ENCODE data around the gene HPX.

DNA sequence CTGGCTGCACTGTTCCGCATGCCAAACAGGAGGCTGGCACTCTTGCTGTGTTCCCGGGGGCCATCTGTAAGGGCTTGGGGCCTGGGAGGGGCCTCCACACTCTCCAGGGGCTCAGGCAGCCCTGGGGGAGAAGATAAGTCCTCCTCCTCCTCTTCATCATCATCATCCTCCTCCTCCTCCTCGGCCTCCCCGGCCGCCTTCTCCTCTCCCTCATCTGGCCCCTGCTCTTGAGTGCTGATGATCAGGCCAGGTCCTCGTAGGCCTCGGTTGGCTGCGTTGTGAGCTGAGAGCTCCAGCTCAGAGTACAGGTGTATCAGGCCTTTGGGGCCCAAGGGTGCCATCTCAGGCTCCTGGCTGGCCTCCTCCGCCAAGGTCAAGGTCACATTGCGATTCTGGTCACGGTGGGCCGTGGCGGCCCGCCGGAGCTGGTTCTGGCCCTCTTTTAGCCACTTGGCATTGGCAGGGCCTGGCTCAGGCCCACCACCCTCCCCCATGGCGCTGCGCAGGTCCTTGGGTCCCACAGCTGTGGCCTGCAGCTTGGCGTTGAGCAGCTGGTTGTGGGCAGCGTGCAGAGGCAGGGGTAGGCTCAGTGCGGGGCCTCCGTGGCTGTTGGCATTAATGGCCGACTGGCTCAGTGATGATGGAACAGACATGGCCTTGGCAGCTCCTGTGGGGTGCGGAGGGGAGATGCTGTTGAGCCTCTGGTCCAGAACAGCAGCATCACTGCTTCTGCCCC is 29.9 kb downstream of the HPX start:
- TF ChIP-seq POLR2A (IDR thresholded peaks at IDR 0.05): no peak
- TF ChIP-seq, protein P1, sequence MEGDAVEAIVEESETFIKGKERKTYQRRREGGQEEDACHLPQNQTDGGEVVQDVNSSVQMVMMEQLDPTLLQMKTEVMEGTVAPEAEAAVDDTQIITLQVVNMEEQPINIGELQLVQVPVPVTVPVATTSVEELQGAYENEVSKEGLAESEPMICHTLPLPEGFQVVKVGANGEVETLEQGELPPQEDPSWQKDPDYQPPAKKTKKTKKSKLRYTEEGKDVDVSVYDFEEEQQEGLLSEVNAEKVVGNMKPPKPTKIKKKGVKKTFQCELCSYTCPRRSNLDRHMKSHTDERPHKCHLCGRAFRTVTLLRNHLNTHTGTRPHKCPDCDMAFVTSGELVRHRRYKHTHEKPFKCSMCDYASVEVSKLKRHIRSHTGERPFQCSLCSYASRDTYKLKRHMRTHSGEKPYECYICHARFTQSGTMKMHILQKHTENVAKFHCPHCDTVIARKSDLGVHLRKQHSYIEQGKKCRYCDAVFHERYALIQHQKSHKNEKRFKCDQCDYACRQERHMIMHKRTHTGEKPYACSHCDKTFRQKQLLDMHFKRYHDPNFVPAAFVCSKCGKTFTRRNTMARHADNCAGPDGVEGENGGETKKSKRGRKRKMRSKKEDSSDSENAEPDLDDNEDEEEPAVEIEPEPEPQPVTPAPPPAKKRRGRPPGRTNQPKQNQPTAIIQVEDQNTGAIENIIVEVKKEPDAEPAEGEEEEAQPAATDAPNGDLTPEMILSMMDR (IDR thresholded peaks at IDR 0.05): no peak

Data from thyroid gland (tissue), 4 donors.